Measurements from ENCODE around the gene WNT11. TPM values are rescaled to one million over a fixed set of nuclear protein-coding genes. Genes with fewer than 3 reads are reported as not detected.

The WNT11 gene
- total RNA-seq, 1 experiment from 2014 or later, result 29.0 TPM

- intact Hi-C loops (cut with micrococcal nuclease; ENCODE audit: unreplicated experiment), result no loop called here
- H3K27ac Mint-ChIP-seq (ENCODE audit: unreplicated experiment), result no peak overlapping the region
- Histone ChIP-seq H3K9me3 (no peaks in the 10 kb centered on the region), H3K27me3 (replicated peaks; ENCODE audit: control insufficient read depth, insufficient read depth, low read length) (no peaks in the 10 kb centered on the region), H3K4me3 (ENCODE audit: low read depth, low read length) (no peak overlapping the region), H3K4me1 (no peaks in the 10 kb centered on the region), H3K36me3 (ENCODE audit: control insufficient read depth, insufficient read depth, low read length) (no peaks in the 10 kb centered on the region)
- H3K4me1 Mint-ChIP-seq (ENCODE audit: low read depth, unreplicated experiment), result no peaks in the 10 kb centered on the region
- no peak for TF ChIP-seq CTCF (IDR thresholded peaks at IDR 0.05; ENCODE audit: insufficient read depth in 1 of 2, low read depth in 1 of 2, low read length in 1 of 2, severe bottlenecking in 1 of 2, unreplicated experiment in 1 of 2)
- H3K4me3 Mint-ChIP-seq (ENCODE audit: unreplicated experiment), result no peak overlapping the region
- H3K9me3 Mint-ChIP-seq (ENCODE audit: unreplicated experiment), result no peaks in the 10 kb centered on the region
- H3K36me3 Mint-ChIP-seq (ENCODE audit: insufficient read depth, unreplicated experiment), result no peaks in the 10 kb centered on the region
- POLR2A ChIA-PET, result no interaction called here
- H3K27me3 Mint-ChIP-seq (ENCODE audit: insufficient read depth, unreplicated experiment), result no peaks in the 10 kb centered on the region
- BruUV-seq (replicated peaks), result no TSS peak
- no peak for DNase-seq
- CTCF ChIA-PET, result no interaction called here
Observed at GRCh38 chr11:76243957-76244285, 37.6 kb upstream of the WNT11 start.

GRCh38 chr11:76243193-76243956 is 37.1 kb upstream of the WNT11 start:
- Histone ChIP-seq H3K27me3 (replicated peaks; ENCODE audit: control insufficient read depth, insufficient read depth, low read length) (no peaks in the 10 kb centered on the region), H3K36me3 (ENCODE audit: control insufficient read depth, insufficient read depth, low read length) (no peaks in the 10 kb centered on the region), H3K4me3 (ENCODE audit: low read depth, low read length) (no peak overlapping the region), H3K4me1 (no peaks in the 10 kb centered on the region), H3K9me3 (no peaks in the 10 kb centered on the region)
- no peaks in the 10 kb centered on the region for H3K4me1 Mint-ChIP-seq (ENCODE audit: low read depth, unreplicated experiment)
- POLR2A ChIA-PET, result no interaction called here
- H3K36me3 Mint-ChIP-seq (ENCODE audit: insufficient read depth, unreplicated experiment), result no peaks in the 10 kb centered on the region
- intact Hi-C loops (cut with micrococcal nuclease; ENCODE audit: unreplicated experiment), result no loop called here
- no peak overlapping the region for H3K27ac Mint-ChIP-seq (ENCODE audit: unreplicated experiment)
- no peak for DNase-seq
- H3K27me3 Mint-ChIP-seq (ENCODE audit: insufficient read depth, unreplicated experiment), result no peaks in the 10 kb centered on the region
- TF ChIP-seq CTCF (IDR thresholded peaks at IDR 0.05; ENCODE audit: insufficient read depth in 1 of 2, low read depth in 1 of 2, low read length in 1 of 2, severe bottlenecking in 1 of 2, unreplicated experiment in 1 of 2), result no peak
- CTCF ChIA-PET, result no interaction called here
- no TSS peak for BruUV-seq (replicated peaks)
- no peaks in the 10 kb centered on the region for H3K9me3 Mint-ChIP-seq (ENCODE audit: unreplicated experiment)
- H3K4me3 Mint-ChIP-seq (ENCODE audit: unreplicated experiment), result no peak overlapping the region

- H3K9me3 Mint-ChIP-seq (ENCODE audit: unreplicated experiment), result no peaks in the 10 kb centered on the region
- TF ChIP-seq CTCF (IDR thresholded peaks at IDR 0.05; ENCODE audit: insufficient read depth in 1 of 2, low read depth in 1 of 2, low read length in 1 of 2, severe bottlenecking in 1 of 2, unreplicated experiment in 1 of 2), result no peak
- intact Hi-C loops (cut with micrococcal nuclease; ENCODE audit: unreplicated experiment), result no loop called here
- no peaks in the 10 kb centered on the region for H3K36me3 Mint-ChIP-seq (ENCODE audit: insufficient read depth, unreplicated experiment)
- ChIA-PET POLR2A (no interaction called here), CTCF (interaction anchor here (1.4 kb wide), 1 partner anchor 76 kb away, joined by 5 read pairs; no protein-coding TSS in a partner anchor)
- Histone ChIP-seq H3K9me3 (no peaks in the 10 kb centered on the region), H3K4me3 (ENCODE audit: low read depth, low read length) (no peak overlapping the region), H3K4me1 (no peaks in the 10 kb centered on the region), H3K36me3 (ENCODE audit: control insufficient read depth, insufficient read depth, low read length) (no peaks in the 10 kb centered on the region), H3K27me3 (replicated peaks; ENCODE audit: control insufficient read depth, insufficient read depth, low read length) (no peaks in the 10 kb centered on the region)
- H3K4me1 Mint-ChIP-seq (ENCODE audit: low read depth, unreplicated experiment), result no peaks in the 10 kb centered on the region
- H3K27me3 Mint-ChIP-seq (ENCODE audit: insufficient read depth, unreplicated experiment), result no peaks in the 10 kb centered on the region
- no peak for DNase-seq
- BruUV-seq (replicated peaks), result no TSS peak
- H3K27ac Mint-ChIP-seq (ENCODE audit: unreplicated experiment), result no peak overlapping the region
- H3K4me3 Mint-ChIP-seq (ENCODE audit: unreplicated experiment), result no peak overlapping the region
Observed at GRCh38 chr11:76242004-76242779, 35.9 kb upstream of the WNT11 start.

Data from Caco-2 (cell line).